ENCODE results near the gene PIMREG.
A peak's percentile ranks its signal among the peaks of the same experiment; 100 is the strongest.

Gene PIMREG

DNA sequence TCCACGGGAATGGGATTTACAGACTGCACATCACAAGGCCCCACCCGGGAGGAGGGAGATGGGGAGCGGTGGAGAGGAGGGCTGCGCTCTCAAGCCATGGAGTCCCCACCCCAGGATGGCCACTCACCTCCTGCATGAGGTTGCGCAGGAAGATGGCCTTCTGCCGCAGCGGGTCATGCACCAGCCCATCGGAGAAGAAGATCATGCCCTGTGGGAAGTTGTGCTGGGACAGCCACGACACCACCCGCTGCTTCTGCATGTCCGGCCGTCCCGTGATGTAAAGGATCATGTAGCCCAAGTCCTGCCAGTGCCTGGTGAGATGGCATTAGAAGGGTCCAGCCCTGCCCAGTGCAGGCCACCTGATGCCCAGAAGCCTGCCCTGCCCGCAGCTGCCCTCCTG lies 17.0 kb downstream of the PIMREG start:
- DNase-seq = no peak

DNA sequence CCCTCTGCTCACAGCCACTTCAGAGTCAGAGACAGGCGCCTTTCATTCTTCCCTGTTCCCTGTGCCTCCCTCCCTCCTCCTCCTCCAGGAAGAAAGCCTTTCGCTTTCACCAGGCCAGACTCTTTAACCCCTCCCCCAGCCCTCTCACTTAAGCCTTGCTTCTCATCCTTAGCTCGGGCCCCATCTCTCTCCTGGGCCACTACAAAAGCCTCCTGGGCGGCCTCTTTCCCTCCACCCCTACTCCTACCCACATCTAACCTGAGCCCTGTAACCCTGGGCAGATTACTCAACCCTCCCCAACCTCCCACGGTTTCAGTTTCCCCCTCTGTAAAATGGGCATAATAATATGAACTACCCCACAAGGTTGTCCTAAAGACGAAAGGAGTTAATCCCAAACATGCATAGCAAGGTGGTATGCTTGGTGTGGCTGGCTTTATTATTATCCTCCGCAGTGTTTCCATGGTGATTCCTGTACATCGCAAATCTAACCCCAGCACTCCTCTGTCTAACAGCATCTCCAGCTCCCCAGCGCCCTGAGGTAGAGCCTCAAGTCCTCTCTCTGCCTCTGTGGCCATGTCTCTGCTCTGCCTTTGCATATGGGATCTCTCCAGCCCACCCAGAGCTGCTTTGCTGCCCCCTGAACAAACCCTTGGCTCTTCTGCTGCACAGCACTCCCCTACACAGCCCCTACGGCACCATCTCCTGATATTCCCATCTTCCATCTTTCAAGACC lies 17.7 kb downstream of the PIMREG start:
- DNase-seq = no peak

DNA sequence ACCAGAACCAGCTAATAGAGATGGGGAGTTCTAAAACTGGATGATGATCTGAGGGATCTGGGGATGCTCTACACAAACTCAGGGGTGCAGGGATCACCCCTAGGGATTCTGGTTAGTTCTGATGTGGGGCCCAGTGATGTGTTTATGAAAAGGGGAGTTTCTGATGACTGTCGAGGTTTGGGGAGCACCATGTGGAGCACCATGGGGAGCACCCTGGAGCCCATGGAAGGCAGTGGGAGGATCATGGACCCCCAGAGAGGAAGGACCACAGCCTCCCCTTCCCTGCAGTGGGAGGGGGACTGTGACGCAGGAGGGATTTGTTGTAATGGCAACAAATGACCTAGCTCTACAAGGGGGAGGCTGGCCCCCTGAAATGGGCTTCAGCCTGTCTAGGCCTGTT lies 18.4 kb downstream of the PIMREG start:
- no peak for DNase-seq

DNA sequence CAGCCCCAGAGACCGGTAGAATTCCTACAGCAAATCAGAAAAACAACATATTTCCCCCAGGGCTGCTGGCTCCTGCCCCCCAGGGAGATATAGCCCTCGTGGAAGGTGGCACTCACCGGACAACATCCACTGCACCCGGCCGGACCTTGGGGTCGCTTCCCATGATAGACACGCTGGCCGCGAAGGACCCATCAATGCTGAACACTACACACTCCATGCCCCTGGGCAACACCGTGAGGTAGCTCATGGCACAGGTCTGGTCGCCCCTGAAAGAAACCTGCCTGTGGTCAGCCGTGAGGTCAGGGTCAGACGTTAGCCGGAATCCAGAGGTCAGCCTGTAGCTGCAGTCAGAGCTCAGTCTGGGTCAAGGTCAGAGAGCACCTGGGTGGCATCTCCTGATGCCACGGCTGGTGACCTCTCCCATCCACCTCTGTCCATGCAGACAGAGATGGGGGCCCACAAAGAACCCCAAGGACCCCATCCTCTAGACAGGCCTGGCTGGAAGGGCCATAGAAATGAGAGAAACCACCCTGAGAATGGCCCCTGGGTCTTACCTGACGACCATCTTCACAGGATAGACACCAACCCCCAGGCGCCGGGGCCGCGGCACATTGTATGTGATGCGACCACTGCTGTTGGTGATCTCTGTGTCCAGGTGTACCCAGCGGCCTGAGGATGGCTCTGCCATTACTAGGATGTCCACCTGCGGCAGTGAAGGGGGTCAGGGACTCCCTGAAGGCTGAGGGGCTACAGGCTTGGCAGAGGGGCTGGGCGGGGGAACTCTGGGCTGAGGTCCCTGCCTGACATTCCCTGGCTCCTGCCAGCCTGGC lies 19.6 kb downstream of the PIMREG start:
- DNase-seq = no peak

DNA sequence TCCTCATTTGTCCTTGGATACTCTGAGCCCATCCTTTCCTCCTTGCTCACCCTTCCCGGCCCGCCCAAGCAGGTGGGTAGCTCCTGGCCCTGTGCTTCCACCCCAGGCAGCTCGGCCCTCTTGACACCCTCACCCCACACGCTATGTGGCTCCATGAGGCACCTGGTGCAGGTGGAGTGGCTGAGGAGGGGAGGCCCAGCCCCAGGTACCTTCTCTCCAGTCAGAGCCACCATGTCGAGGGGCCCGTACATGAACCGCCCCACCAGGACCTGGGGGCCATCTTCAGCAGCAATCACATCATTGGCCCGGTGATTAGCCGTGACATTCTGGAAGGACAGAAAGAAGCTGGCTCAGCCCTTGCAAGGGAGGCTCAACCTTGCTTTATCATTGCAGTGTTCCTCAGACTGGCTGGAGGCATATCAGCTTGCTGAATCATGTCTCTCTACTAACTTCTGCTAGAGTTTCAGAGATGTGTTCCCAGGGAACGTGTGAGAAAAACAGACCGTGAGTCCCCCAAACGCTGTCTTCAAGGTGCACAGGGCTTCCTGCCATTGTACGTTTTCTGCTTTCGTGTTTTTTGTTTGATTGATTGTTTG lies 20.3 kb downstream of the PIMREG start:
- no peak for DNase-seq

DNA sequence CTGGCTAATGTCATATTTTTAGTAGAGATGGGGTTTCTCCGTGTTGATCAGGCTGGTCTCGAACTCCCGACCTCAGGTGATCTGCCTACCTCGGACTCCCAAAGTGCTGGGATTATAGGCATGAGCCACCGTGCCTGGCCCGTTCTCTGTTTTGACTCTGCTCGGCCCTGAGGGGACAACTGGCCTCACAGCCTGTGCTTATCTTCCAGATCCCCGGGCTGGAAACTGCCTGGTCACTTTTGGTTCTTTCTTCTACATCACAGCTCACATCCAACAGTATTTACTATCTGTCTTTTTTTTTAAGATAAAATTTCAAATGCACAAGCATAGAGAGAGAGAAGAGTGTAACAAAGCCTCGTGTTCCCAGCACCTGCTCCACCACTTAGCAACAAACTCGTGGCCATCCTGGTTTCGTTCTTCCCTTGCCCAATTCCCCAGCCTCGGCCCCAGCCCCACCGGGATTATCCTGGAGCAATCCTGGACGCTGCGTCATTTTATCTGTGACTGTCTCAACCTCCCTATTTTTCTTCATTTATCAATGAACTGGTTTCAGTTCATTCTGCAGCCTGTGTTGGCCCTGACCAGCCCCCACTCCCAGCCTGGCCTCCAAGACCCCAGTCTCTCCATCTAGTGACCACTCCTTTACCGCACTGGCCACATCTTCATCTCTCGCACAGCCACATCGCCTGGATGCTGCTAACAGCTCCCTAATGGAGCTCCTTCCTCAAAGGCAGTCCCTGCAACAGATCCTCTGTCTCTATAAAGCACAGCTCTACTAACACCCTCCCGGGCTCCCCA lies 21.1 kb downstream of the PIMREG start:
- no peak for DNase-seq

DNA sequence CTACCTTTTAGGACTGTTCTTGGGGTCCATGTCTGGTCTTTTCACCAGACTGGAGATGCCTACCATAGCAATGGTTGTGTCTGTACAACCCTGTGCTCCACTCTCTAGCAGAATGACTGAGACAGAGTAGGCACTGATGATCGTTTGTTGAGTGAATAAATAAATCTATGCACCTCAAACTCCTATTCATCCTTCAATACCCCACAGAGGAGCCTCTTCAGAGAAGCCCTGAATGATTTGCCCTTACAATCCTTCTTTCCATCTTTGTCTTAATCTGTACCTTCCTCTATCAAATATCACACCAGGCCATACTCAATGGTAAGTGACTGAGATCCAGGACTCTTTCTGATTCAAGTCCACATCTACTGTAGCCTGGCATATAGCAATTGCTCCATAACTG lies 23.3 kb downstream of the PIMREG start:
- no peak for DNase-seq

DNA sequence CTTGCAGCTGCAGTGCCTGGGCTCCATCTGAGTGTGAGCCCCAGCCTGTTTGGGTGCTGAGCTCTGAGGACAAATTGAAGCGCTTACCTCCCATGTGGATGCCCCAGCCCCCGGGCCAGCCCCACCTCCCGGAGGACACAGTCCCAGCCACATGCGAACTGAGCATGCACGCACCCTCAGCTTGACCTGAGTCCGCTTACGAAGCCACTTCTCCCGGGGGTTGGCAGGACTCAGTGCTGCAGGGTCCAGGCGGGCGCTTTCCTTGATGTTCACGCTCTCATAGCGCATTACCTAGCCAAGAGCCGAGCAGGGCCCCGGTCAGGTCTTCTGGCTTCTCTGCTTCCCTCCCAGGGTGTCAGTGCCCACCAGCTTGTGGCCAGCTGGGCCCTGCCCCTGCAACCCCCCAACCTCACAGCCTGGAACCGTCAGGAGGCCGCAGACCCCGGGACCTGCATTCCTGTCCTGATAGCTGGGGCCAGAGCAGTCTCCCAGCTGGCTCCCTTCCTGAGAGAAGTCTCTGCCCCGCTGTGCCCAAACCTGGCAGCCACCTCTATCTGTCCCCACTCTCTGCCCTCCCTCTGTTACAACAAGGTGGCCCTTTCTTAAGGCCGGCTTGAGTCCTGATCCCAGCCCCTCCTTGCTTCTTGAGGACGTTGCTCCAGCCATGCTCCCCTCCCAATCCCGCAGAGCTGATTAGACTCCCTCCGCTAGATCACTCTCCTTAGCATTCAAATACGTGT lies 24.0 kb downstream of the PIMREG start:
- no peak for DNase-seq

DNA sequence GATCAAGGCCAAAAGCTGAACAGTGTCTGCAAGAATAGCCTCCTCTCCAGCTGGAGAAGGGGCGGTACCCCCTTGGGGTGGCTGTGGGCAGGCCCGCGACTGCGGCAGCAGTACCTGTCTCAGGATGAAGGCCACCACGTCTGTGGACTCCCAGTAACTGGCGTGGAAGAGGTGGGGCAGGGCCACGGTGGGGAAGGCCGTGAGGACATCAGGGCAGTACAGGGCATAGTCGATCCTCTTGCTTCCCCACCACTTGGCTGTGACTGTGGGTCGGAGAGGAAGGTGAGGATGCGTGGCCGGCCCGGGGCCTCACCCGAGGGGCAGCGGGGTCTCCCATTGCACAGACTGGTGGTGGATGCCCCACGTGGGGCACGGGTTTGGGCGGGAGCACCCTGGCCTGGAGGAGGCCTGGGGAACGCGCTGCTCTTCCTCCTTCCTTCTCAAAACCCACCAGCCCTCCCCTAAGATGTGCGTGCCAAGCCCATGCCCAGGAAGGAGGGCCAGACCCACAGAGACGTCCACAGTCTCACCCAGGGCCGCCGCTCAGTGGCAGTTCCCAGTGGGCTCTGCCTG lies 26.0 kb downstream of the PIMREG start:
- no peak for DNase-seq

DNA sequence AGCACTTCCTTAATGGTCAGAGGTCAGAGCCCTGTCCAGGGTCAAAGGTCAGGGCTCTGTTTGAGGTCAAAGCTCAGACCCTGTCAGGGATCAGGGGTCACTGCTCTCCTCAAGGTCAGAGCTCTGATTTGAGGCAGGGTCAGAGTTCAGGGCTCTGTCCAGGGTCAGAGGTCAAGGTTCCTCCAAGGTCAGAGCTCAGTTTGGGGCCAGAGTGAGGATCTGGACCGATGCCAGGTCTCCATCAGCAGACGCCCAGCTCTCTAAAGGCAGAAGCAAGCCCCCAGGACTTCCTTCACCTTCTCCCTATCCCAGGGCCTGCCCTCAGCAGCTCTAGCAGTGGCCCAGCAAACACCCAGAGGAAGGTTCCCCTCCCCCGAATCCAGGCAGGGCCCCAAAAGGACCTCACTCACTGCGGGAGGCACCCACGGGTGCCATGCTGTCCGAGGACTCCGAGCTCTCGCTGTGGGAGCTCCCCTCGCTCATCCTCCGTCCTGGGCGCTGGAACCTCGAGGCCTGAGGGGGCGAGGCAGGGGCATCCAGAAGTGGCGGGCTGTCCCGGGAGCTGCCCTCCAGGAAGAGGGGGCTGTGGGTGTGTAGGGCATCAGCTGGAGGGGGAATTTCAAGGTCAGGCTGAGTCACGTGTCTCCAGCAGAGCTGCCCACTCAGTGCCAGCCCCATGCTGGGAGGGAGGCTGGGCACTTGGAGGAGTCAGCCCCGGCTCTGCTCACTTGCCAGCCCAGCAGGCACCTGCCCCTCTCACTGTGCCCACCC lies 26.7 kb downstream of the PIMREG start:
- no peak for DNase-seq

DNA sequence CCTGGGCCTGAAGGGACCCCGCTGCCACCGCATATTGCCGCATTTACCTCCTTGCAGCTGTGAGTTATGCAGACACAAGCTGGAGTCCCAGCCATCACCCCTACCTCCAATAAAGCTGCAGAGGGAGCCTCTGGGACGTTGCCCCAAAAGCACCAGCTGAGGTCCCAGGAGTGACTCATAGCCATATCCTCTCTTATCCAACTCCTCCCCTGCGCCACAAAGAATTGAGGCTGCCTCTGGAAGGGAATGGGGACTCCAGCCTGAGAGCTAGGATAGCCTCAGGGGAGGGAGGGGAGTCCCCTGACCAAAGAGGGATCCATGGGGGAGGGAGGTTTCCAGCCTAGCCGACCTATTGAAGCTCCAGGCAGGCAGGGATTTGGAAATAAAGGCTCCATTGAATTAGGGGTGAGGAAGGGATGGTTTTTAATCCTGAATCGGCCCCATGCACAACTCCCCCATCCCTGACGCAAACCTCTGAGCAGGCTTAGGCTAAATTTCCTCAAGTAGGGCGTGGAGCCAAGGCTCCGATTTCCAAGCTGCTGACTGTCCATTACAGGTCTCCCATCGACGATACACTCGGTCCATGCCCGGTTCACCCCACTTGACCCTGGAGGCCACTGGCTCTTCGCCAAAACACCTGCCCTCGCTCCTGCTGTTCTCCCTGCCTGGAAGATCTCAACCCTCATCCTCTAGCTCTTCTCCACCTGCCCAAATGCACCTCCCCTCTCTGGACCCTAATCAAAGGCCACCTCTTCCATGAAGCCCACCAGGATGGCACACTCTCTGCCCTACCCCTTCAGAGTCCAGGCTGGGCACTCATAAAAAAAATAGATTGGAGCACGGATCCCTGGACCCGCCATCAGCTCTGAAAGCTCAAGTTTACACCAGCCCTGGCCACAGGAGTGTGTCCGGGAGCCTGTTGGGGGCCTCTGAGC lies 27.5 kb downstream of the PIMREG start:
- DNase-seq = no peak

DNA sequence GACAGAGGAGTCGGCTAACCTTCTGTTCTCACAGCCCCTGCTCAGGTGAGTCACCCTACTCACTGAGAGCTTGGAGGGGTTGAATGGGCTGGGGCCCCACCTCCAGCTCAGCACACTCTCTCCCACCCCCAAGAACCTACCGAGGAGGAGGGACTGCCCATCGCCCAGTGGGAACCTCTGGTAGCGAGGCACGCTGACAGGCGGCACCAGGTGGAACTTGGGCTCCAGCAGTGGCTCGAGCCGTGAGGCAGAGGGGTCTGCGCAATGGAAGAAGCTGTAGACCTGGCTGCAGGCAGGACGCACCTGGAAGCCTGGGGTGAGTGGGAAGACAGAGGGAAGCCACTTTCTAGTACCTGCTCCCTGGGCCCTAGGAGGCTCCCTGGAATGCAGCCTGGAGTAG lies 28.3 kb downstream of the PIMREG start:
- no peak for DNase-seq

DNA sequence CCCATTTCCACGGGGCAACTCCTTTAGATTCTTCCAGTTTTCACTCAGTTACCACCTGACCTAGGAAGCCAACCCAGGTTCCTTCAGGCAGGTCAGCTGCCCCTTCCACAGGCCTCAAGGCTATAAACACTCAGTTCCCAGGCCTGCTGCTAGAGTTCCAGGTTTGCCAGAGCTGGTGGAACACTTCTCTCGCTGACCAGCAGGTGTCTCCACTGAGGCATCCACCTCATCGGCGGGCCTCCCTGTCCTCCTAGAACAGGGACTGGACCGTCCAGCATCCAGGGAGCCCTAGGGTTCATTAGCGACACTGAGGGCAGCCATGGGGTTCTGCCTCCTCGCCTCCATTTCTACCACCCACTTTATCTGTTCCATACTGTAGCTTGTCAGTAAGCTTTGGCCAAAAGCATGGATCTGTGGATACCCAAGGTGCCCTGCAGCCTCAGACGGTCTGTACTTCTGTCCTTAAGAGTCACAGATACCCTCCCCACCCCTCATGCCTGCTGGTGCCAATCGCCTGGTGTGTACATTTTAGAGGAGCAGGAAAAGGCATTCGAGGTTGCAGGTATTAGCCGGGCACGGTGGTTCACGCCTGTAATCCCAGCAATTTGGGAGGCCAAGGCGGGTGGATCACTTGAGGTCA lies 29.0 kb downstream of the PIMREG start:
- peak; percentile 68 for DNase-seq

DNA sequence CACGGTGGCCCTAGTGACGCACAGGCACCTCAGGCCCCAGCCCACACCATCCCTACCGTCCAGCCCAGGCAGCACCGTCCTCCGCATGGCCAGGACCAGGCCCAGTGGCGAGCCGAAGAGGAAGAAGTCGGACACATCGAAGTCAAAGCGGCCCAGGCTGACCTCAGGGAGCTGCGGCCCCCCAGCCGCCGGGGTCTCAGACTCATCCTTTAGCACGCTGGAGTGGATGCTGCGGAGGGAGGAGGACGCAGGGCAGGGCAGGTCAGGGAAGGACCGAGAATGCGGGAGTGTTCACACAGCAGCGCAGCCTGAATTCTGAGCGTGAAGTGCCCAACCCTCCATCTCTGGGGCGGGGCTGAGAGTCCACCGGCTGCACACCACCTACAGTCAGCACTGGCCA lies 30.1 kb downstream of the PIMREG start:
- no peak for DNase-seq

DNA sequence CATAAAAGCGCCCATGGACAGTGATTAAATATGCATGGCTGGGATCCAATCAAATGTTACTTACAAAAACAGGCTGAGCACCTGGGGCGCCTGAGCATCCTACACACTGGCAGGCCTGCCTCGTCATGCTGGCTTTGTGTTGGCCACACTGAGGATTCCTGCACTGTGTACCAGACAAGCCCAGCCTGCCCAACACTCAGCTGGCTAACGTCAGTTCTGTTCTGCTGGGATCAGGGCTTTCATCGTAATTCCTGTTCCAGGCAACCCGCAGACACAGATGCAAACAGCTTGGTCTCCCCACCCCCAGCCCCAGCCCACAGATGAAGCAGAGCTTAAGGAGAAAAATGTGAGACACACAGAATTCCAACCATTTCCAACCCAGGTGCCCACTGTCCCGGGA lies 30.7 kb downstream of the PIMREG start:
- no peak for DNase-seq

DNA sequence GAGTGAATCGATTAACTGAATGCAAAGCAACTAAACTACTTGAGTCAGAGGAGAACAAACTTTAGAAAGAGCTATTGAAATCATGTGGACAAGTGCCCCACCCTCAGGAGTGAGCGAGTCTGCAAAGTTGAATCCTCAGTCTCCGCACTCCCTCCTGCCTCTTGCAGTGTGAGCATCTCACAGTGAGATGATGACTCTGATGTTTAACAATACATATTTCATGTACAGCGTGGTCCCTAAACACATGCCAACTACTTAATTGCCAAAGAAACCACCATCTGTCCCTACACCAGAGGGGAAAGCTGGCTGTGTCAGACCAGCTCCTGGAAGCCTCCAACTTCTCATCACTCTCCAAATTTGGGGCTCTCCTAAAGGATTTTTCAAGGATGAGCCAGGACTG lies 31.2 kb downstream of the PIMREG start:
- DNase-seq = no peak

DNA sequence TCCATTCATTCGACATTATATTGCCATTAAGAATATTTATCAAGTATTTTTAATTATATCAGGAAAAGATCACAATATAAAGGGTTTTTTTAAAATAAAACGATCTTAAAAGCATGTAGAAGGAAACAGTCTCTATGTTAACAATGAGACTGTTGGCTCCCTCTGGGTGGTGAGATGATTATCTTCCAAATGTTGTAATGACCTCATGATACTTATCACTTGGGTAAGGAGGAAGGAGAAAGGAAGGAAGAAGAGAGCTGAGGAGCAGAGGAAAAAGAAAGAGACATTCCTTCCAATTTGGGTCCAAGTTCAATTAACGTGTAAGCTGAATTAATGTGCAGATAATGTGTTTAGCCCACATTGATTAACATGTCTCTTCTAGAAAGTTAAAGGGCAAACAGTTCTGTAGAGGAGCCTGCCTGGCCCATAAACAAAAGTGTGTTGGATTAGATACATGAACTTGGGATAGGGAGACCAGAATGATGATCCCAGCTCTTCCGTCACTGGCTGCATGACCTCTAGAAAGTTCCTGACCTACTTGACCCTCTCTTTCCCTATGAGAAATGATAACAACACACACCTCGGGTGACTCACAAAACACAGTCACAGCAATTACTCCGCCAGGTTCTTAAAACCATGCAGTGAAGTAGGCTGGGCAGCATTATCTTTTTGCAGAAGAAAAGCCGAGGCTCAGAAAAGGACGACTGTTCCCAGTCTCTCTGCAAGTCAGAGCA lies 32.0 kb downstream of the PIMREG start:
- no peak for DNase-seq

DNA sequence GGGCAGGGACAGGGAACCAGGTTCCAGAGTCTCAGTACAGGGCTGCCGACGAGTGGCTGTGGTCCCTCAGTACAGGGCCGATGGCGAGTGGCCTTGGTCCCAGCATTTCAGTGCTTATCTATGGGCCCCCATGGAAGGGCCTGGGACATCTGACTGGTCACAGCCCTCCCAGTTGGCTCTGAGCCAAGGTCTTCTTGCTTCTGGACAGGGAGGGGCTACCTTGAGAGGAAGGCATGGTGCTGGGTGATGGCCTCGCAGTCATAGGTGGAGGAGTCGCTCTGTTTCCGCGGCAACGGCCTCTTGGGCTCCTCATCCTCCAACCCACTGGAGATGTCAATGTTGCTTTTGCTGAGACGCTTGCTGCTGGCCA lies 32.5 kb downstream of the PIMREG start:
- DNase-seq = no peak

Measured in right kidney (tissue), 1 donor.